Endometrial microvascular endothelial cells (primary cell): ENCODE results near the gene BMS1. TPM values are rescaled to one million over a fixed set of nuclear protein-coding genes. Genes with fewer than 3 reads are reported as not detected.
"Not testable (repeated sequence)": the region's sequence is repeated elsewhere in the genome, so short reads cannot be mapped to it uniquely, and the experiment has no call there.

Experiments used
- in situ Hi-C: cut with HindIII; loops from 2 replicates; pipeline ENCODE4 v1.10.0; 2017; ENCODE audit warnings: low sequenced_read_pairs, low pct_unique_long_range_greater_than_20kb; ENCODE audit errors: inconsistent ontology term
- total RNA-seq: library from RNA; depleted of rRNA; stranded (reverse); fragments of >200 nt; gene quantifications from one replicate; pipeline ENCODE4 v1.2.3, GENCODE V29; 2015; ENCODE audit errors: inconsistent ontology term

The BMS1 gene
- total RNA-seq, 1 donor from 2014 or later: 15.1 TPM

GRCh38 chr10:42780456-42780855 lies 2.1 kb upstream of the BMS1 start:
- in situ Hi-C loops: no loop called here

GRCh38 chr10:42781893-42782445 lies 626 bp upstream of the BMS1 start:
- in situ Hi-C loops: no loop called here

- in situ Hi-C loops: no loop called here
These were observed 570 bp downstream of the BMS1 start for GRCh38 chr10:42783181-42783549.

GRCh38 chr10:42785759-42786158 lies 3.2 kb downstream of the BMS1 start:
- in situ Hi-C loops: no loop called here

GRCh38 chr10:42790835-42791234 lies 8.2 kb downstream of the BMS1 start:
- in situ Hi-C loops: no loop called here

- in situ Hi-C loops: no loop called here
These were observed 13.1 kb downstream of the BMS1 start for GRCh38 chr10:42795701-42796100.

- in situ Hi-C loops: no loop called here
These were observed 18.5 kb downstream of the BMS1 start for GRCh38 chr10:42801135-42801534.

GRCh38 chr10:42802876-42803275 lies 20.3 kb downstream of the BMS1 start:
- in situ Hi-C loops: no loop called here

GRCh38 chr10:42809676-42810075 lies 27.1 kb downstream of the BMS1 start:
- in situ Hi-C loops: no loop called here

GRCh38 chr10:42812028-42812427 lies 29.4 kb downstream of the BMS1 start:
- in situ Hi-C loops: no loop called here

GRCh38 chr10:42813989-42814687 lies 31.5 kb downstream of the BMS1 start:
- in situ Hi-C loops: not testable (repeated sequence)

GRCh38 chr10:42816334-42816733 lies 33.7 kb downstream of the BMS1 start:
- in situ Hi-C loops: not testable (repeated sequence)

GRCh38 chr10:42816912-42817311 lies 34.3 kb downstream of the BMS1 start:
- in situ Hi-C loops: no loop called here

- in situ Hi-C loops: not testable (repeated sequence)
These were observed 34.8 kb downstream of the BMS1 start for GRCh38 chr10:42817417-42817816.

GRCh38 chr10:42826759-42827158 lies 44.2 kb downstream of the BMS1 start:
- in situ Hi-C loops: not testable (repeated sequence)

GRCh38 chr10:42827201-42827600 lies 44.6 kb downstream of the BMS1 start:
- in situ Hi-C loops: no loop called here

GRCh38 chr10:42828391-42828790 lies 45.8 kb downstream of the BMS1 start:
- in situ Hi-C loops: not testable (repeated sequence)

GRCh38 chr10:42830237-42830636 lies 47.6 kb downstream of the BMS1 start:
- in situ Hi-C loops: no loop called here

GRCh38 chr10:42836096-42836495 lies 53.5 kb downstream of the BMS1 start:
- in situ Hi-C loops: no loop called here

GRCh38 chr10:42836771-42837468 lies 54.3 kb downstream of the BMS1 start:
- in situ Hi-C loops: no loop called here
